ENCODE data around the gene TACO1.

DNA sequence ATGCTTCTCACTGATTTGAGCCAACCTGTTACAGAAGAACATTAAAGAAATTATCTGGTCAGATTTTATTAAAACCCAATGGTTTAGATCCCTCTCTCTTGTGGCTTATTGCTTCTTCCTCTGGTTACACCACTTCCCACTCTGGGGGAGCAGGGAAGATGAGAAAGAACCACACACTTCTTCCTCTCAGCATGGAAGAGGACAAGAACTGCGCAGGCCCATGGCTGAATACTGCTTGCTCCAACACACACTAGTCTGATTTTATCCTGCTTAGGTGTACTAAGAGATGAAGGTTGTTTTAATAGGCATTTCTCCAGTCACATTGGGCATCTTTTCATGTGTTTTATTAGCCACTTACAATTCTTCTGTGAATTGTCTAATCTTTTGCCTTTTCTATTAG, 49.1 kb downstream of the TACO1 start:
- TF ChIP-seq POLR2AphosphoS5 (IDR thresholded peaks at IDR 0.05): no peak
- TF ChIP-seq POLR2A (IDR thresholded peaks at IDR 0.05): no peak
- TF ChIP-seq, protein P1, sequence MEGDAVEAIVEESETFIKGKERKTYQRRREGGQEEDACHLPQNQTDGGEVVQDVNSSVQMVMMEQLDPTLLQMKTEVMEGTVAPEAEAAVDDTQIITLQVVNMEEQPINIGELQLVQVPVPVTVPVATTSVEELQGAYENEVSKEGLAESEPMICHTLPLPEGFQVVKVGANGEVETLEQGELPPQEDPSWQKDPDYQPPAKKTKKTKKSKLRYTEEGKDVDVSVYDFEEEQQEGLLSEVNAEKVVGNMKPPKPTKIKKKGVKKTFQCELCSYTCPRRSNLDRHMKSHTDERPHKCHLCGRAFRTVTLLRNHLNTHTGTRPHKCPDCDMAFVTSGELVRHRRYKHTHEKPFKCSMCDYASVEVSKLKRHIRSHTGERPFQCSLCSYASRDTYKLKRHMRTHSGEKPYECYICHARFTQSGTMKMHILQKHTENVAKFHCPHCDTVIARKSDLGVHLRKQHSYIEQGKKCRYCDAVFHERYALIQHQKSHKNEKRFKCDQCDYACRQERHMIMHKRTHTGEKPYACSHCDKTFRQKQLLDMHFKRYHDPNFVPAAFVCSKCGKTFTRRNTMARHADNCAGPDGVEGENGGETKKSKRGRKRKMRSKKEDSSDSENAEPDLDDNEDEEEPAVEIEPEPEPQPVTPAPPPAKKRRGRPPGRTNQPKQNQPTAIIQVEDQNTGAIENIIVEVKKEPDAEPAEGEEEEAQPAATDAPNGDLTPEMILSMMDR (IDR thresholded peaks at IDR 0.05): no peak
- no peak for TF ChIP-seq EP300 (IDR thresholded peaks at IDR 0.05)

All from sigmoid colon (tissue), 4 donors.